Activated CD8-positive, alpha-beta memory T cell treated with anti-CD3 and anti-CD28 coated beads, Interleukin-2, amount 50 U/mL, for 48 hours (primary cell): Measurements from ENCODE around the gene SCN3B.

Experiments
- DNase-seq: peaks from one replicate; pipeline ENCODE4 v3.0.0-alpha.2; 2020

The SCN3B gene

GRCh38 chr11:123653827-123654565, 428 bp downstream of the SCN3B start:
- peak; percentile 67 for DNase-seq

GRCh38 chr11:123653483-123653826, 969 bp downstream of the SCN3B start:
- DNase-seq = no peak

GRCh38 chr11:123652599-123652998, 1.8 kb downstream of the SCN3B start:
- no peak for DNase-seq

GRCh38 chr11:123650901-123651300, 3.5 kb downstream of the SCN3B start:
- DNase-seq = no peak

GRCh38 chr11:123645286-123645975, 9.0 kb downstream of the SCN3B start:
- DNase-seq = no peak

- DNase-seq = no peak
Measured at GRCh38 chr11:123642435-123642834, 12.0 kb downstream of the SCN3B start.

GRCh38 chr11:123641495-123641840, 13.0 kb downstream of the SCN3B start:
- no peak for DNase-seq

- DNase-seq = peak; percentile 77
Measured at GRCh38 chr11:123640677-123641494, 13.5 kb downstream of the SCN3B start.

- DNase-seq = no peak
Measured at GRCh38 chr11:123640029-123640428, 14.4 kb downstream of the SCN3B start.

- no peak for DNase-seq
Measured at GRCh38 chr11:123630126-123630608, 24.3 kb downstream of the SCN3B start.

GRCh38 chr11:123628936-123629683, 25.3 kb downstream of the SCN3B start:
- DNase-seq = no peak

- no peak for DNase-seq
Measured at GRCh38 chr11:123624974-123625373, 29.4 kb downstream of the SCN3B start.

GRCh38 chr11:123622576-123622975, 31.8 kb downstream of the SCN3B start:
- no peak for DNase-seq

- DNase-seq = no peak
Measured at GRCh38 chr11:123616505-123617198, 37.8 kb downstream of the SCN3B start.

GRCh38 chr11:123611698-123612097, 42.7 kb downstream of the SCN3B start:
- no peak for DNase-seq

GRCh38 chr11:123608945-123609344, 45.5 kb downstream of the SCN3B start:
- no peak for DNase-seq

- DNase-seq = no peak
Measured at GRCh38 chr11:123608371-123608770, 46.1 kb downstream of the SCN3B start.

GRCh38 chr11:123607781-123608180, 46.6 kb downstream of the SCN3B start:
- DNase-seq = no peak

- DNase-seq = no peak
Measured at GRCh38 chr11:123603666-123604065, 50.8 kb downstream of the SCN3B start.

GRCh38 chr11:123601743-123602142, 52.7 kb downstream of the SCN3B start:
- no peak for DNase-seq

GRCh38 chr11:123601136-123601535, 53.3 kb downstream of the SCN3B start:
- DNase-seq = no peak

- DNase-seq = no peak
Measured at GRCh38 chr11:123597859-123598258, 56.6 kb downstream of the SCN3B start.
